Ovary (tissue), 9 donors: ENCODE measurements around the gene SLC38A10. TPM values are rescaled to one million over a fixed set of nuclear protein-coding genes. Genes with fewer than 3 reads are reported as not detected.

Experiments
- DNase-seq, 5 donors: peaks; one replicate each; pipeline ENCODE4 v3.0.0-alpha.2; 2019 to 2020
- H3K27ac ChIP-seq, 2 donors: fragments of 200-600 bp; one replicate each; pipeline versions ENCODE4 v1.5.1 to v1.8.0; 2019 to 2022
- H3K27me3 ChIP-seq: fragments of 200-600 bp; one replicate; pipeline ENCODE4 v1.8.0; 2022
- H3K36me3 ChIP-seq: fragments of 200-600 bp; sonication (generic); one replicate; pipeline ENCODE4 v1.5.1; 2019
- H3K4me1 ChIP-seq: one replicate; pipeline ENCODE4 v1.8.1; 2013; ENCODE audit warnings: mild to moderate bottlenecking, moderate library complexity; ENCODE audit not compliant: insufficient read depth
- H3K4me3 ChIP-seq: fragments of 200-600 bp; sonication (generic); one replicate; pipeline ENCODE4 v1.5.1; 2017
- H3K9me3 ChIP-seq, 2 donors: fragments of 200-600 bp in 1 of 2; sonication (generic) in 1 of 2; one replicate each; pipeline versions ENCODE4 v1.5.1 to v1.8.1; 2013 to 2019; ENCODE audit warnings: mild to moderate bottlenecking in 1 of 2, moderate library complexity in 1 of 2
- CTCF ChIP-seq, 3 donors: fragments of 450-650 bp in 2 of 3; fragments of 200-600 bp in 1 of 3; IDR thresholded peaks; one replicate each; pipeline versions ENCODE4 v1.5.1 to v1.8.0; 2016 to 2022; ENCODE audit warnings: antibody characterized with exemption in 3 of 3, mild to moderate bottlenecking in 1 of 3
- EP300 ChIP-seq: sonication (generic); formaldehyde crosslinking; IDR thresholded peaks from one replicate; pipeline ENCODE4 v1.6.1; 2017; ENCODE audit warnings: antibody characterized with exemption
- POLR2A ChIP-seq: fragments of 450-650 bp; IDR thresholded peaks from one replicate; pipeline ENCODE4 v1.6.1; 2017; ENCODE audit warnings: antibody characterized with exemption, mild to moderate bottlenecking, moderate library complexity
- WGBS, 3 donors: extraction: QIAGEN DNeasy Blood & Tissue Kit in 1 of 3; methylation state at CpG; one replicate each; pipeline versions ENCODE4 v1.1.5 to v1.1.7; 2013 to 2017; 5-methylcytosine and 5-hydroxymethylcytosine counted together
- intact Hi-C, 4 donors: fragments of 100-400 bp; cut with DNase I; formaldehyde crosslinking; loops; one replicate each; pipeline versions ENCODE4 v1.11.0 to v1.15.1; 2022 to 2023
- polyA plus RNA-seq, 2 donors: library from polyadenylated mRNA; stranded (reverse); fragments of 200-250 nt in 1 of 2; fragments of 350-450 nt in 1 of 2; fragmentation: Illumina TruSeq in 1 of 2; extraction: RNeasy Lipid Tissue Mini Kit (QIAGEN cat#74804) in 1 of 2; gene quantifications; one replicate each; pipeline ENCODE4 v1.2.3, GENCODE V29; 2013 to 2014
- total RNA-seq, 7 donors: library from RNA; depleted of rRNA in 2 of 7; stranded (reverse); fragments of >200 nt in 2 of 7; fragmentation: NEBNext Ultra II Directional in 3 of 7; extraction: Animal tissue kit (Norgen Biotek cat#: 25700) in 3 of 7; gene quantifications; one replicate each; pipeline versions ENCODE4 v1.1.0 to v1.2.4, GENCODE V29; 2016 to 2023
- donor health status: DM: no; HTN: no; CAD: no; lungs with moderate emphysema.
- donor health status: DM: no; HTN: no; CAD: no.
- donor health status: Bipolar disorder and iron deficiency.
- donor health status: DM: yes; HTN: yes; CAD: no.
- donor health status: DM: no; HTN: no; CAD: no.
- donor health status: DM: yes; HTN: yes; CAD: no.

SLC38A10 gene
- total and polyA plus RNA-seq, 9 donors, result 11.5 to 75.7 (median 64.3) TPM

DNA sequence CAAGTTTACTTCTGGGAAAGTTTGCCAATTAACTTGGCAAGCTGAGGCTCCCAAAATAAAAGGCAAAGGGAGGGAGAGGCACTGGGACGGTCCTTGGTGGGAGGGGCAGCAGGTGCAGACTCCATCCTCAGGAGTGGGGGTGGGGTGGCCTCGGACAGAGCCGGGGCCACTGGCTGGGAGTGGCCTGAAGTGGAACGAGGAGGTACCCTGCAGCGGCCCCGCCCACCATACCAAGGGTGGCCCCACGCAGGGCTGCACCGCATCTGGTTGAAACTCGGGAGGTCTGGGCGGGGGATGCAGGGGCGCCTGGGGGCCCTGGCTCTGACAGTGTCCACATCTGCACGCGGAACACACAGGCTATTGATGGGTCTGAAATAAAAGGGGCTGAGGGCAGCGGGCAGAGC, 42.4 kb upstream of the SLC38A10 start:
- Histone ChIP-seq H3K36me3 (no peaks in the 10 kb centered on the region), H3K4me1 (peaks cover 27% of the 10 kb centered on the region), H3K4me3 (no peak overlapping the region), H3K27ac (no peak overlapping the region), H3K27me3 (no peaks in the 10 kb centered on the region), H3K9me3 (no peaks in the 10 kb centered on the region)
- DNase-seq, result peak in 4 of 5 donors; percentile 46 to 62 (median 52)
- TF ChIP-seq POLR2A (no peak), CTCF (IDR thresholded peaks at IDR 0.05) (no peak), EP300 (no peak)
- WGBS, 3 donors, result 30 to 34% (median 30%) methylated on average over 14 of the region's 14 CpGs
- intact Hi-C loops, result loop anchor here in 1 of 4 donors (5.0 kb wide), 1 partner anchor 145 kb away; no protein-coding TSS in a partner anchor

DNA sequence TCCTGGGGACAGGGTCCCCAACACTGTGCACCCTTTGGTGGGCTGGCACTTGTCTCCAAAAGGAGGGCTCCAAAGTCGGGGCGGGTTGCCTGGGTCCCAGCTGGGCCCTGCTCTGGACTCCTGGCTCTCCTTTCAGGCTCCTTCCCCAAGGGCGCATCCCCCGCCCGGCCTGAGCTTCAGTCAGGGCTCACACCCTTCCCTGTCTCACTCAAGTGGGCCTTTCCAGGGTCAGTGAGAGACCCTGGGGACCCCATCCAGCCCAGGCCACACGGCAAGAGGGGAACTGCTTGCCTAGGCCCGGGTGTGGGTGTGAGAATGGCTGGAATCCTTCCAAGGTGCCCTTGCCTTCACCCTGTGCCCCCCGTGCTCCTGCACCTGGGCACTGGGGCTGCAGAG, 41.8 kb upstream of the SLC38A10 start:
- WGBS, 3 donors, result 43 to 48% (median 44%) methylated on average over 8 of the region's 8 CpGs
- H3K27ac ChIP-seq, result no peak overlapping the region
- no peaks in the 10 kb centered on the region for H3K36me3 ChIP-seq
- H3K27me3 ChIP-seq, result no peaks in the 10 kb centered on the region
- H3K4me3 ChIP-seq, result no peak overlapping the region
- DNase-seq, result peak in 3 of 5 donors; percentile 27 to 48 (median 35)
- no peak for TF ChIP-seq EP300
- TF ChIP-seq CTCF (IDR thresholded peaks at IDR 0.05), result no peak
- TF ChIP-seq POLR2A, result no peak
- peaks cover 27% of the 10 kb centered on the region for H3K4me1 ChIP-seq
- no peaks in the 10 kb centered on the region for H3K9me3 ChIP-seq
- intact Hi-C loops, result loop anchor here in 1 of 4 donors (5.0 kb wide), 1 partner anchor 145 kb away; no protein-coding TSS in a partner anchor

- H3K4me1 ChIP-seq, result peaks cover 27% of the 10 kb centered on the region
- 93 to 94% (median 94%) methylated on average over 7 of the region's 7 CpGs for WGBS, 3 donors
- H3K27ac ChIP-seq, result no peak overlapping the region
- DNase-seq, result peak in 1 of 5 donors; percentile 28
- intact Hi-C loops, result loop anchor here in 1 of 4 donors (5.0 kb wide), 1 partner anchor 146 kb away; no protein-coding TSS in a partner anchor
- no peaks in the 10 kb centered on the region for H3K36me3 ChIP-seq
- TF ChIP-seq POLR2A (no peak), EP300 (no peak), CTCF (IDR thresholded peaks at IDR 0.05) (no peak)
- H3K4me3 ChIP-seq, result no peak overlapping the region
- H3K27me3 ChIP-seq, result no peaks in the 10 kb centered on the region
- H3K9me3 ChIP-seq, result no peaks in the 10 kb centered on the region
Measured at GRCh38 chr17:81336296-81336929, 41.3 kb upstream of the SLC38A10 start.

DNA sequence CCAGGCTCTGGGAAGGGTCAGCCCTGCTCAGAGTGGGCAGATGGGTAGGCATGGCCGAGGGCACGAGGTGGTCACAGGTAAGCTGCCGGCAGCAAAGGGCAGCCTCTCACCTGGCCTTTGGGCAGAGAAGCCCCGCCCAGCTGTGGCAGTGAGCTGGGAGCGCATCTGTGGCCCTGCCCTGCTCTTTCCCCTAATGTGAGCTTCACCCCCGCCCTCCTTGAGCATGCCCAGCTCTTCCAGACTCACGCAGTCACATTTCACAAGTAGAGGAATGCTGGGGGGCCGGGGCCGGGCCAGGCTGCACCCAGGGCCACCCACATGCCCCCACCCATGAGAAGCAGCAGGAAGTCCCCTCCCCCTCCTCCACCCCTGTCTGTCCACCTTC, 40.7 kb upstream of the SLC38A10 start:
- no peaks in the 10 kb centered on the region for H3K9me3 ChIP-seq
- no peaks in the 10 kb centered on the region for H3K27me3 ChIP-seq
- TF ChIP-seq CTCF (IDR thresholded peaks at IDR 0.05) (no peak), EP300 (no peak), POLR2A (no peak)
- no peak overlapping the region for H3K4me3 ChIP-seq
- WGBS, 3 donors, result 84 to 87% (median 85%) methylated on average over 9 of the region's 9 CpGs
- peak in 1 of 5 donors; percentile 24 for DNase-seq
- H3K27ac ChIP-seq, result no peak overlapping the region
- peaks cover 25% of the 10 kb centered on the region for H3K4me1 ChIP-seq
- H3K36me3 ChIP-seq, result no peaks in the 10 kb centered on the region
- intact Hi-C loops, result loop anchor here in 1 of 4 donors (5.0 kb wide), 1 partner anchor 147 kb away; no protein-coding TSS in a partner anchor
